HG02885 (cell line): ENCODE data around the gene STAB2.

ENCODE experiments used
- ATAC-seq: cut with Tn5 transposase; IDR thresholded peaks from one replicate; pipeline ENCODE4 v1.9.1; 2021; ENCODE audit warnings: mild to moderate bottlenecking; ENCODE audit not compliant: unreplicated experiment, poor library complexity

Gene STAB2

DNA sequence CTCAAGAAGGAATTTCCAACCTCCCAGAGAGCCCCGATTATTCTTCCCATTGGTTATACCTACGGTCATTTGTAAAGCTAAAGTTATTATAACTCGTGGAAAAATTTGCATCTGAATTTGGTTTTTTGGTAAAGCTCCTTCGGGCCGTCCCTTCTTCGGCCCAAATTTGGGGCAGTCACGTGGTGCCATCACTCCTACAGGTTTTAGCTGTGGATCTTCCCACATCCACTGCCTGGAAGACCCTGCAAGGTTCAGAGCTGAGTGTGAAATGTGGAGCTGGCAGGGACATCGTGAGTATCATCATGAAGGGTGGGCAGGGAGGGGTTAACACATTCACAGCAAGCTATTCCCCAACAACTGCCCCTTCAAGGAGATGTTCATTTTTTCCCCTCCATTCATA lies 148.2 kb downstream of the STAB2 start:
- ATAC-seq: no peak

DNA sequence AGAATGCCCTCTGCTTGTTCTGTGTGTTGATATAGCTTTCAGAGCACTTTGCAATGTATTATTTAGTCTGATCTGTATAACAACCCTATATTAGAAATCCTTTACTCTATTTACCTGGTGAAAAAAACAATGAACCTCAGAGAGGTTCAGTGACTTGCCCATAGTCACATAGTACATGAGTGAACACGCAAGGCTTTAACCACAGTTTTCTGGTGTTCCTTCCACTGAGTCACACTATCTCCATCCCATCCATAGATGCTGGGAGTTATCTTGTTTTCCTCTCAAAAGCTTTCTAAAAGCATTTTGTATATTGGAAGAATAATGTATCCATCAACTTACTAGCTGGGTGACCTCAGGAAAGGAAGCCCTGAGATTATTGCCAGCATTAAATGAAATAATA lies 149.5 kb downstream of the STAB2 start:
- ATAC-seq: no peak

DNA sequence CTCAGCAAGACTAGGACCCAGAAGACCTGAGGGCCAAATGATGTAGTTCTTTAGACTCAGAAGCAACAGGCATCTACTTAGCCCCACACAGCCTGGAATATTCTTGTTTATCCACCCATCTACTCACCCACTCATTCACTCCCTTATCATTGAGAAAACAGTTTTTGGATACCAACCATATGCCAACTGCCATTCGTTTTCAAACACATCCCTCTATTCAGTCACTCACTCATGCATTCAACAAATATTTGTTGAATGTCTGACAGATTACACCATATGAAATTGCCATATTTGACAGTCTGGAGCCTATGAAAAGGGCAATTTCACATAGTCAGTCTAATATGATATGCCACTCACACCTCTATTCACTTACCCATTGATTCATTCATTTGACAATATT lies 150.8 kb downstream of the STAB2 start:
- ATAC-seq: no peak

DNA sequence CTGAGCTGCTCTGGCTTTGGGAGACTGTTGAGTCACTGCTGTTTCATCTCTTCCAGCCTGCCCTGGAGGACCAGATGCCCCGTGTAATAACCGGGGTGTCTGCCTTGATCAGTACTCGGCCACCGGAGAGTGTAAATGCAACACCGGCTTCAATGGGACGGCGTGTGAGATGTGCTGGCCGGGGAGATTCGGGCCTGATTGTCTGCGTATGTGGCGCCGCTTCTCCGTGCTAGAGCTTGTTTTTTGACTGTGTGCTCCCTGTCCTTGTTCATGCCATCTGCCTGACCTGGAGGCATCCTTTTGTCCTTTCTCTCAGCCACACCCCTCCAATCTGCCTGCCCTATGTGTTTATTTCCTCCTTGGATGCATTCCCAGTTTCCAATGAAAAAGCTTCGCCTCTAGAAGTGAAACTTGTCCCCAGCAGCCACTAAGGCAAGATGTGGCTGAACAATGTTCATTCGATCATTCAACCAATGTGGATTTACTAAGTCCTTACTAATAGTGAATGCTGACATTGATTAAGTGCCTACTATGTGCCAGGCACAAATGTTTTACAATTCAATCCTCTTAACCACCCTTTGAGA lies 155.4 kb downstream of the STAB2 start:
- ATAC-seq: no peak

DNA sequence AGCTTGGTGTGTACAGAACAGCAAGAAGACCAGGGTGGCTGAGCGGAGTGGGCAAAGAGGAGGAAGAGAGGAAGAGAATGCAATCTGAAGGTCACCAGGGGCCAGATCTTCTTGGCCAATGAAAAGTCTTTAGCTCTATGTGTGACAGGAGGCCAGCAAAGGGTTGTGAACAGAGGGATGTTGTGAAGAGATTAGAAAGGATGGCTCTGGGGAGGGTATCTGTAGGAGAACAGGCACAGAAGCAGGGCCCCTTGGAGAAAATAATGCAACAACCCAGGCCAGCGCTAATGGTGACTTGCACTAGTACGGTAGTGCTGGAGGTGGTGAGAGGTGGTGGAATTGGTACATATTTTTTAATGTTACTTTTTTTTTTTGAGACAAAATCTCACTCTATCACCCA lies 156.7 kb downstream of the STAB2 start:
- no peak for ATAC-seq

DNA sequence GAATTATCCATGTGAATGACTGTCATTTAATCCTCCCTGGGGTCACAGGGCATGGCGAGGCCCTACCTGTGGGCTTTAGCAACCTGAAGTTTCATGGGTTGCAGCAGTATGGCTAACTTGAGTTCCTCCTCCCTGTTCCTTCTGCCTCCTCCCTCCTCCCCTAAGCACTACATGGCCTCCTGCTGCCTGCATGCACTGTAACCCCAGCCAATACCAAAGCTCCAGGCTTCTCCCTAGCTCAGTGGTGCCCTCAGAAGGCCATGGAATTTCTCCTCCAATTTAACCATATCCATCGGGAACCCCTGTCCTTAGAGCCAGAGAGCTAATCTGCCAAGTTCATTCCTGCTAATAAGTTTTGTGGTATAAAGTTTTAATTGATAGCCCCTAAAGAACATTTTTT lies 158.9 kb downstream of the STAB2 start:
- no peak for ATAC-seq

DNA sequence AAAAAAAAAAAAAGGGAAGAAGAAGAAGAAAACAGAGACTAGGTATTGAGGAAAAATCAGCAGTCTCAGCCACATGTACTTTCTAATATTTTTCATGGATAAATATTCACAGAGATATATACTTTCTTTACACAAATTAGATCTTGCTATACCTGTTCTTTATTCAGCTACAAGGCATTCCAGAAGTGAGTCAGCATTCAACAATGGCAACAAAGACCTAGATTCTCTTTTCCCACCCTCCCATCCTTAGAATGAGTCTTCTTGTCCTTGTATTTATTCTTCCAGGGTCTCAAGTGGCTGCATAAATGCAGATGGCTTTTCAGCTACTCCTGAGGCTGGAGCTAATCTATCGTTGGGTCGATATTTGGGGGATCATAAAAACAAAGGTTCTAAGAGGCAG lies 160.9 kb downstream of the STAB2 start:
- no peak for ATAC-seq

DNA sequence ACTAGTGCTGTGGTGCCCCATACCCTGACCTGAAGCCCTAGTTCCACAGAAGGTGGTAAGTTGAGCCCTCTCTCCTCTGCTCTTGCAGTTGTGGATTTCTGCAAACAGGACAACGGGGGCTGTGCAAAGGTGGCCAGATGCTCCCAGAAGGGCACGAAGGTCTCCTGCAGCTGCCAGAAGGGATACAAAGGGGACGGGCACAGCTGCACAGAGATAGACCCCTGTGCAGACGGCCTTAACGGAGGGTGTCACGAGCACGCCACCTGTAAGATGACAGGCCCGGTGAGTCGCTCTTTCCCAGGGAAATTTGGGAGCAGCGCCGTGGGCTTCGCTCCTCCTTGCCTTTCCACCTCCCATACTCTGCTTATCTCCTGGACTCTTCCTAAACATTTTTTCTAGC lies 161.8 kb downstream of the STAB2 start:
- ATAC-seq: no peak

DNA sequence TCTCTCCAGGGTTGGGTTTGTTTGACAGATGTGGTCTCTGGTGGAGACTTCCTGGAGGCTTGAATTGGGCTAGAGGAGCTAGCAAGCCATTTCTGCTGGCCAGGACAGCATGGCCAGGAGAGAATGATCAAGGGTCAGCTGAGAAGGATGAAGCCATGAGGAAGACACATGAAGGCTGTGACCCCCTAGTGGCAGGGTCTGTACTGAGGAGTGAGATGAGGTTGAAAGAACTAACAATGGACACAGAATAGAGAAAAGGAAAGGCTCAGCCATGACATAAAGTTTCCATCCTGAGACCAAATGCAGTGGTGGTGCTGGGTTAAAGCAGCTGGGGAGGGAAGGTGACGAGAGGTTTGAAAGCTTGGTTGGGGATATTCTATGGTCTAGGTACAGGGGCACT lies 164.1 kb downstream of the STAB2 start:
- ATAC-seq: no peak

DNA sequence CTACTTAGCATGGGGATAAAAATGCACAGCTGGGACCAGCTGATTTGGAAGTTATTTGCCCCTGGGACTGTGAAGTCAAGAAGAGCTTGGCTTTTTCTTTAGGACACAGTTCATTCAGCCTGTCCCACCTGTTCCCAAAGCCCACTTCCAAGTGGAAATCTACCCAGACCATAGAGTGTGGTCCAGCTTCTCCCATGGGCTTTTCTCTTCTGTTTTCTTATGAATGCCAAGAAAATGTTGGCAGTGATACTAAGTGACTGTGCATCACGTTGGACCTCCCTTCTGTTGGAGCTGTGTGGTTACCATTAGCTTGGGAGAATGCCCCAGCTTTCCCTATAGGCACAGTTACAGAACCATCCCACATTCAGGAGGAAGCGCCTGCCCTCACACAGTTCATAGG lies 164.5 kb downstream of the STAB2 start:
- ATAC-seq: no peak

DNA sequence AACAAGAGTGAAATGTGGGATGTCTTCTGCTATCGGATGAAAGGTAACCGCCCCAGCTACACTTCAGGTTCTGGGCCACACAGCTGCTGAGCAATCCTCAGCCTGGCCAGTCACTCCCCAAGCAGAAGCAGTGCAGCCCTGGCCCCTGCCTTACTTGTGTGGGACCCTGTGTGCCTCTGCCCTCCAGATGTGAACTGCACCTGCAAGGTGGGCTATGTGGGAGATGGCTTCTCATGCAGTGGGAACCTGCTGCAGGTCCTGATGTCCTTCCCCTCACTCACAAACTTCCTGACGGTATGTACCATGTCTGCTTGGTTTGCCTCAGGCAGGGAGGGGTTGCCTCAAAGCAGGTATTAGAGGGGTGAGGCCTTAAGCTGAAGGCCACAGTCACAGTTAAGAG lies 168.4 kb downstream of the STAB2 start:
- no peak for ATAC-seq

DNA sequence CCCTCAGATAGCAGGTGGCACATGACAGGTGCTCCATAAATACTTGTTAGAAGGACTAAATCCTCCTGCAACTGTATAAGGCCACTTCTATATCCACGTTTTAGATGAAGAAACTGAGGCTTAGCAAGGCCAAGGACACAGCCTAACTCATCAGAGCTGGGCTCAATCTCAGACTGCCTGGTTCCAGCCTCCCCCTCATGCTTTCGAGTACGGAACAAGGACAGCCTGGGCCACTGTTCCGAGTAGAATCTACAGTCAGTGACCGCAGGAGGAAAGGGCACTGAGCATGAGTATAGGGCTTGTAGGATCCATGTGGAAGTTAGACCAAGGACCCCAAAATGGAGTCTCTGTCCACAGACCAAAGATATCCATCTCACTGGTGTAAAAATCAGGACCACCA lies 169.4 kb downstream of the STAB2 start:
- ATAC-seq: no peak

DNA sequence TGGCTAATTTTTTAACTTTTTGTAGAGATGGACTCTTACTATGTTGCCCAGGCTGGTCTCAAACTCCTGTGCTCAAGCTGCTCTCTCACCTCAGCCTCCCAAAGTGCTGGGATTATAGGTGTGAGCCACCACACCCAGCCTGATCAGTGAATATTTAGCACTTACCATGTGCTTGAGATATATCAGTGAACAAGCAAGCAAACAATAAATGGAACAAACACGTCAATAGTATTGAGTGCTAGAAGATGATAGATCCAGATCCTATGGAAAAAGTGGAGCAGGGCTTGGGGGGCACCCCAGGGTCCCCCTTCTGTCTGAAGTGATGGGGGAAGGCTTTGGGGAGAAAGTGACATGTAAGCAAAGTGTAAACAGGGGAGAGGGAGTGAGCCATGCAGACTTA lies 170.2 kb downstream of the STAB2 start:
- no peak for ATAC-seq

DNA sequence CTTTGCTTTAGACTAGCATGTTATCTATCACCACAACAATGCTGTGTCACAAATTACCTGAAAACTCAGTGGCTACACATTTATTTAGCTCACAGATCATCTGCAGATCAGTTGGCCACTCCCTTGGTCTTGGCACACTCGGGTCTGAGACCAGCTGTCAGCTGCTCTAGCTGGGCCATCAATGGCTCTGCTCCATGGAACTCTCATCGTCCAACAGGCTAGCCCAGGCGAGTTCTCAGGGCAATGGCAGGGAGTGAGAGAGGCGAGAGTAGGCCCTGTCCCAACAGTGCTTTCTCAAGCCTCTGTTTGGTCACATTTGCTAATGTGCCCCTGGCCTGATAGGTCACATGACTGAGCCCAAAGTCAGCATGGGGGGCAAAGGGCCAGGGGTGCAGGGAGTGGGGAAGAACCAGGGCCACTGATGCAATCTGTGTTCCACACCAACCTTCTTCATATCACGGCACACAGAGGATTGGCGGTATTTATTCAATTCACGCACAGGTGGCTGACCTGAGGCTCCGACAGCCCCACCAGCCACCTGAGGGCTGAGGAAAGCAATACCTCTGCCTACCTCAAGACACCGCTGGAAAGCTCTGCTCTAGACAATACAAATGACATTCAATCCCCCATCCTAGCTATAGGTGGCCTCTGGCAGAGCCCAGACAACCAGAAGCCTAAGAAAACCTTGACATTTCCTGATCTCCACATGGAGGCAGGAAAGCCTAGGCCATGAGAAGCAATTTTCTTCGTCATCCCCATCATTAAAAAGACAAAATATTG lies 171.4 kb downstream of the STAB2 start:
- ATAC-seq: no peak

DNA sequence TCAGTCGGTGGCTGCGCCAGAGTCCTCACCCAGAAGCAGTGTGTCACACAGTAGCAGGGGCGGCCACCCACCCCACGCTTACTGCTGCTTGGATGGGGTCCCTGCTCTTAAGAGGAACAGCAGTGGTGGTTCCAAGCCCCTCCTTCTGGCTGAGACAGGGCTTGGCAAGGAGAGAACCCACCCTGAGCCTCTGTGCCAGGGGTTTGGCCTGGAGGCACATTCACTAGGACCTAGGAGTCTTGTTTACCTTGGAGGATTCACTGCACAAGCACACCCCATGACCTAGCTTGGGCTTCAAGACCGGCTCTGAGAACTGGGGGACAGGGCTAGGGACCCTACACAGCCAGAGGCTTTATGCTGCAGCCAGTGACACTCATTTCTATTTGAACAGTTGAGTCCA lies 175.4 kb downstream of the STAB2 start:
- no peak for ATAC-seq

DNA sequence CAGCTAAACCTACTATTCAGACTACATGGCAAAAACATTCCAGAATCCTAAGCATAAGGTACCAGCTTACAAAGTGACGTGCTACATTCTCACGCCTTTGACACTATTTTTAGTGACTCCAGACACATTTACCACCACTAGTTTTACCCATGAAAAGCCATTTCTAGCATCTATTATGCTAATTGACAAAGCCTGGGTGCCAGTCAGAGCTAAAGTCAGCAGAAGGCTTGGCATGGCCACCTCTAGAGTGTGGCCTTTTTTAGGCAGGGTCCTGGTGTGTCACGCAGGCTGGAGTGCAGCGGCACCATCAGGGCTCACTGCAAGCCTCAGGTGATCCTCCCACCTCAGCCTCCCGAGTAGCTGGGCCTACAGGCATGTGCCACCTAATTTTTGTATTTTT lies 178.2 kb downstream of the STAB2 start:
- no peak for ATAC-seq

DNA sequence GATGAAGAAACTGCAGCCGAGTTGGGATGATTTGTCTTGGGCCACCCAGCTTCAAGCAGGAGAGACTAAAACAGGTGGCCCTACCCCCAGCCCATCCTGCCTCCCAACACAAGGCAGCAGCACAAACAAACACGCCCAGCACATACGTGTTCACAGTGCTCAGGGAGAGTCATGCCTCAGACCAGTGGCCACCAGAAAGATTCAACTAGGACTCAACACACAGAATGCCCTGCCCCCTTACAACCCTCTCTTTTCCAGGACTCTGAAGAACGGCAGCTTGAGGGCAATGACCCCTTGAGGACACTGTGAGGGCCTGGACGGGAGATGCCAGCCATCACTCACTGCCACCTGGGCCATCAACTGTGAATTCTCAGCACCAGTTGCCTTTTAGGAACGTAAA lies 179.0 kb downstream of the STAB2 start:
- no peak for ATAC-seq

DNA sequence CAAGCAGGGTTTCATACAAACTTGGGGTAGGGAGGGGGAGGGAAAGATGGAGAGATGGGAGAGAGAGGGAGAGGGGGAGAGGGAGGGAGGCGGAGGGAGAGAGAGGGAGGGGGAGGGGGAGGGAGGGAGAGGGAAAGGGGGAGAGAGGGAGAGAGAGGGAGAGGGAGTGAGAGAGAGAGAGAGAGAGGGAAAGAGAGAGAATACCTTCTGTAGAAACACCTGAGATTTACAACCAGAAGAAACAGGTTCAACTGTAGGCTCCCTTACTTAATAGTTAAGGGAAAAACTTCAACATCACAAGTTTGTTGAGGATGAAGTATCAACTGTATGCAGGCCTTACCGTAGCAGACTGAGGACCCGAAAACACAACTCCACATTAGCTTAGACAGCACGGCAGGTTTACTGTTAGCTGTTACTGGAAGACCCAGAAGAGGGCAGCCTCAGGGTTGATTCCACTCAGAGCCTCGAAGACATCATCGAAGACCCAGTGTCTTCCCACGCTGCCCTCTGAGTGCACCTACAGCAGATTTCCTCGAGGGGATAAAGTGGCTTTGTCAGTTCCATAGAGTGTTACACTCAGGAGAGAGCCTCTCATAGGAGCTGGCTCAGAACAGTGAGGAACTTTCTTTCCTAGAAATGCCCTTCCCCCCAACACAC lies 181.5 kb downstream of the STAB2 start:
- no peak for ATAC-seq

DNA sequence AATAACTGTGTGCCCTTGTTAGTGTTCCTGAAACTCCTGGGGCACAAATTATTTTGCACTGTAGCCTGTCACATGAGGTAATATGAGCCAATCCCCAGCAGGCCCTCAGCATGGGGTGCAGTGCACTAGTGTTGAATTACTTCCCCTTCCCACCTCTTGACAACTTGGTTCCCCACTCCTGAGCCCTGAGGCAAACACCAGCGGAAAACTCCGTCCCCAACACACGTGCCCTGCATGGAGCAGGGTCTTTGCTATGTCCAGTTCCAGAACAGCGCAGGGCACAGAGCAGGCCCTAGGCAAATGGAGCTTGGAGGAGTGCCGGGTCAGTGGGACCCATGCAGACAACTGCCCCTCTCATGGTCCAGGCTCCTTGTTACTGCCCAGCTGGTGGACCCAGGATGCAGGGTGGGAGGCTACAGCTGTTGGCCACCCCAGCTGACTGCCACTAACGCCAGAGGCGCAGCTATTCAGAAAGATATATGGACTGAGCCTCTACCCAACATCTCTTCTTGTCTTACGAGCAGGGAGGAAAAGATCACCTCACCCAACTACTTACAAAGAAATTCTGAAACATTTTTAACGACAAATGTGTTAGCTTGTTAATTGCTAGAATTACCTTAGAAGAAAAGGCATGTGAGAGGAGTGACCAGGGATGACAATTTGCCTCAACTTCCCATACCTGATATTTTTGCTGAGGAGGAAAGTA lies 182.3 kb downstream of the STAB2 start:
- ATAC-seq: no peak

DNA sequence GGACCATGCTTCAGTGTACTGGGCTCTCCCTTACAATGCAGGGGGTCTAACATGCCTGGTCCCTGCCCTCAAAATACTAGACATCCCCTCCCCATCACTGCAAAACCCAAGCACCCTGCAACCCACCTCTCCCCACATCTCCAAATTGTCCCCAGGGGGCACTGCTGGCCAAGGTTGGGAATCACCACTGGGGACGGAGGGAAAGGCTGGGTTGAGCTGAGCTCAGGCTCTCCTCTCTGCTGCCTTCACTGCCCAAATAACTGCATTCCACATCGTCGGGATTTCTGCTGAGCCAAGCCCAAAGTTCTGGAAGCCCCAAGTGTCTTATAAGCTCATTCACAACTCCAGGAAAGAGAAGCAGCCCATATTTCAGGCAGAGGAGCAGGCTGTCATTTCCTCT lies 184.4 kb downstream of the STAB2 start:
- no peak for ATAC-seq

DNA sequence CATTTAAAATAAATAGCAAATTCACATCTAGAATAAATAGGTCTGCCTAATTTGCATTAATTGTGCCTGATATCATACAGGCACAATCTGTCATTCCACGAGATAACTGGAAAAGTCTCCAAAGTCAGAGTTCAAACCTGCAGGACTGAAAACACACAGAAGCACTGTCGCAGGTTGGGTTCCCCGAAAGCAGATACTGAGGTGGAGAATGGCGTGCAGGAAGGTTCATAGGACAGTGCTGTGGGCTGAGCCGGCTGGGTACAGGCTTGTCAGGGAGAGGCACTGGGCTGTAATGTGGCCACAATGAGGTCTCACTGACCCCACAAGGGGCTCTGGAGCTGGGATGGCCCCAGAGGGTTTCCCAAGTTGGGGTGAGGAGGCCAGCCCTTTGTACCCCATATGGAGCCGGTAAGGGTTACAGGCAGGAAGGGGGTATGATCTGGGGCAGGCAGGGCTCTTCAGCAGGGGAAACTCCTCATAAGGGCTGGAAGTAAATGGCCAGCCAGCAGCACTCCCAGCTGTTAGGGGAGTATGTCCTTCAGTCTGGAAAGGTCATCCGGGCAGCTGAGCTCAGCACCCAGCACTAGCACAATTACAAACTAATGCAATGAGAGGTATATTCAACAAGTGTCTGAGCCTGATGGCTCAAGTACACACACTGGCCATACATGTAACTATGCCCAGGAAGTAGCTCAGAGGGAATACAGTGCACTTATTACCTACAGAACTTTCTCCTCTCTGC lies 185.5 kb downstream of the STAB2 start:
- ATAC-seq: no peak
